ENCODE data around the gene ADISSP.

DNA sequence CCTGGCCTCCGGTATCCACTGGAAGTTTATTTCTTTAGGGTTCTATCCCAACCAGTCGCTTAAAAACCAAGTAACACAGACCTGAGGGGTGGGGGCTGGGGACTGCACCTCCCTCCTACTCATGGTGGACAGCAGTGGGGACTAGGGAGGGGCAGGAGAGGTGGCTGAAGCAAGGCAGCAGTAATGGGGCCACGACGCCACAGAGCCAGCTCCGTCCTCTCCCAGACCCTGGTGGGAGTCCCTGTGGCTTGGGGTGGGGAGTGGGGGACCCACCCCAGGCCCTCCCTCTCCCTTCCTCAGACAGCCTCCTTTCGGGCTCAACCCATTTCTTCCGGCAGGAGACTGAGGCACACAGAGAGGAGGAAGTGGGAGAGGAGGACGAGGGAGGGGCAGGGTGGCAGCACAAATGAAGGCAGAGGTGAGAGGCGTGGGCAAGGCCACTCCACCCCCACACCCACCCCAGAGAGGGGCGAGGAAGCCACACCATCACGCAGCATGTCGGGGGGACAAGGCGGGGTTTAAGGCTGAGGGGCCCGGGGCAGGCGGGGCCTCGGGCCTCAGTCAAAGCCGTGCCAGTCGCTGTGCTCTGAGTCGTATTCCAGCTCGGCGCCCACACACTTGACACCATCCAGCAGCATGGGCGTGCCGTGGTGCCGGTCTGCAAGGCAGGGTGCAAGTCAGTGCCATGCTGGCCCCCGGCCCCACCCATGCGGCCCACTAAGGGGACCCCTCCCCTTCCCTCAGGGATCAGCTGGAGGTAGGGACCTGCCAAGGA is 13.9 kb downstream of the ADISSP start:
- TF ChIP-seq, protein P1, sequence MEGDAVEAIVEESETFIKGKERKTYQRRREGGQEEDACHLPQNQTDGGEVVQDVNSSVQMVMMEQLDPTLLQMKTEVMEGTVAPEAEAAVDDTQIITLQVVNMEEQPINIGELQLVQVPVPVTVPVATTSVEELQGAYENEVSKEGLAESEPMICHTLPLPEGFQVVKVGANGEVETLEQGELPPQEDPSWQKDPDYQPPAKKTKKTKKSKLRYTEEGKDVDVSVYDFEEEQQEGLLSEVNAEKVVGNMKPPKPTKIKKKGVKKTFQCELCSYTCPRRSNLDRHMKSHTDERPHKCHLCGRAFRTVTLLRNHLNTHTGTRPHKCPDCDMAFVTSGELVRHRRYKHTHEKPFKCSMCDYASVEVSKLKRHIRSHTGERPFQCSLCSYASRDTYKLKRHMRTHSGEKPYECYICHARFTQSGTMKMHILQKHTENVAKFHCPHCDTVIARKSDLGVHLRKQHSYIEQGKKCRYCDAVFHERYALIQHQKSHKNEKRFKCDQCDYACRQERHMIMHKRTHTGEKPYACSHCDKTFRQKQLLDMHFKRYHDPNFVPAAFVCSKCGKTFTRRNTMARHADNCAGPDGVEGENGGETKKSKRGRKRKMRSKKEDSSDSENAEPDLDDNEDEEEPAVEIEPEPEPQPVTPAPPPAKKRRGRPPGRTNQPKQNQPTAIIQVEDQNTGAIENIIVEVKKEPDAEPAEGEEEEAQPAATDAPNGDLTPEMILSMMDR (IDR thresholded peaks at IDR 0.05), result no peak
- TF ChIP-seq ZFX (IDR thresholded peaks at IDR 0.05; ENCODE audit: borderline replicate concordance), result no peak
